Measurements from ENCODE around the gene ATP11A.

ATP11A gene

GRCh38 chr13:112652512-112653070, 37.2 kb upstream of the ATP11A start:
- TF ChIP-seq, protein P1, sequence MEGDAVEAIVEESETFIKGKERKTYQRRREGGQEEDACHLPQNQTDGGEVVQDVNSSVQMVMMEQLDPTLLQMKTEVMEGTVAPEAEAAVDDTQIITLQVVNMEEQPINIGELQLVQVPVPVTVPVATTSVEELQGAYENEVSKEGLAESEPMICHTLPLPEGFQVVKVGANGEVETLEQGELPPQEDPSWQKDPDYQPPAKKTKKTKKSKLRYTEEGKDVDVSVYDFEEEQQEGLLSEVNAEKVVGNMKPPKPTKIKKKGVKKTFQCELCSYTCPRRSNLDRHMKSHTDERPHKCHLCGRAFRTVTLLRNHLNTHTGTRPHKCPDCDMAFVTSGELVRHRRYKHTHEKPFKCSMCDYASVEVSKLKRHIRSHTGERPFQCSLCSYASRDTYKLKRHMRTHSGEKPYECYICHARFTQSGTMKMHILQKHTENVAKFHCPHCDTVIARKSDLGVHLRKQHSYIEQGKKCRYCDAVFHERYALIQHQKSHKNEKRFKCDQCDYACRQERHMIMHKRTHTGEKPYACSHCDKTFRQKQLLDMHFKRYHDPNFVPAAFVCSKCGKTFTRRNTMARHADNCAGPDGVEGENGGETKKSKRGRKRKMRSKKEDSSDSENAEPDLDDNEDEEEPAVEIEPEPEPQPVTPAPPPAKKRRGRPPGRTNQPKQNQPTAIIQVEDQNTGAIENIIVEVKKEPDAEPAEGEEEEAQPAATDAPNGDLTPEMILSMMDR (IDR thresholded peaks at IDR 0.05; ENCODE audit: low read depth, low read length, missing control alignments) = no peak
- Histone ChIP-seq H3K27ac (no peak overlapping the region), H3K36me3 (replicated peaks) (no peaks in the 10 kb centered on the region), H3K27me3 (replicated peaks) (no peaks in the 10 kb centered on the region), H3K4me3 (ENCODE audit: low read depth, low read length) (no peak overlapping the region)
- no peak for DNase-seq
- in situ Hi-C loops (cut with HindIII; ENCODE audit: low pct_ligation_motif_present, low sequenced_read_pairs) = no loop called here

GRCh38 chr13:112653071-112653470, 36.8 kb upstream of the ATP11A start:
- no peak for DNase-seq
- no peaks in the 10 kb centered on the region for H3K27me3 ChIP-seq (replicated peaks)
- no peak overlapping the region for H3K4me3 ChIP-seq (ENCODE audit: low read depth, low read length)
- H3K27ac ChIP-seq = no peak overlapping the region
- in situ Hi-C loops (cut with HindIII; ENCODE audit: low pct_ligation_motif_present, low sequenced_read_pairs) = no loop called here
- TF ChIP-seq, protein P1 (IDR thresholded peaks at IDR 0.05; ENCODE audit: low read depth, low read length, missing control alignments) = no peak
- no peaks in the 10 kb centered on the region for H3K36me3 ChIP-seq (replicated peaks)

- H3K36me3 ChIP-seq (replicated peaks) = no peaks in the 10 kb centered on the region
- TF ChIP-seq, protein P1 (IDR thresholded peaks at IDR 0.05; ENCODE audit: low read depth, low read length, missing control alignments) = no peak
- DNase-seq = no peak
- no peaks in the 10 kb centered on the region for H3K27me3 ChIP-seq (replicated peaks)
- in situ Hi-C loops (cut with HindIII; ENCODE audit: low pct_ligation_motif_present, low sequenced_read_pairs) = no loop called here
- H3K4me3 ChIP-seq (ENCODE audit: low read depth, low read length) = no peak overlapping the region
- no peak overlapping the region for H3K27ac ChIP-seq
Observed at GRCh38 chr13:112655913-112656312, 33.9 kb upstream of the ATP11A start.

DNA sequence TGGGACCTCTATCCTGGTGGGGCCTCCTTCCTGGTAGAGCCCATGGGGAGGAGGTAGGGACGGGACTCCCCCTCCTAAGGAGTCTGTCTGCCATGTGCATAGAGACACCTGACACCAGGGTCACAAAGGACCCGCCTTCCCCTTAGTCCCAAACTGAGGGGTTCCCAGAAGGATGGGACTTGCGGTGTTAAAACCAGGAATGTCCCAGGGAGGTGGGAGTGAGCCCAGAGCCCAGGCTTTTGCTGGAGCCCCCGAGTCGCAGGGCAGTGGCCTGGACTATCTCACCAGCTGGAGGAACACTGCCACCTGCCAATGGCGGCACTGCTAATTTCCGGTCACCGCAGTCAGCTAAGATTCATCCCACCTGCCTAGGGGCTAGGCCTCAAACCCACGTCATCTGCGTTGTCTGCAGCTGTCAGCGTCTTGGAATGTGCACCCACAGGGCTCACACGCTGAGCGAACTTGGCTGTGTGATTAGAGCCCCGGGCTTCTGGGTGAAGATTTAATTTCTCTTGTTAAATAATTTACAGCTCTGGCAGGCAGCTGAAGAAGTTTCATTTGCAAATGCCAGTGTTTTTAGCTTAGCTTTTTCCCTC, 31.9 kb upstream of the ATP11A start:
- Histone ChIP-seq H3K27ac (peak overlapping the region; percentile 37), H3K27me3 (replicated peaks) (no peaks in the 10 kb centered on the region), H3K4me3 (ENCODE audit: low read depth, low read length) (no peak overlapping the region), H3K36me3 (replicated peaks) (no peaks in the 10 kb centered on the region)
- in situ Hi-C loops (cut with HindIII; ENCODE audit: low pct_ligation_motif_present, low sequenced_read_pairs) = no loop called here
- DNase-seq = peak; percentile 83
- TF ChIP-seq, protein P1 (IDR thresholded peaks at IDR 0.05; ENCODE audit: low read depth, low read length, missing control alignments) = no peak

GRCh38 chr13:112658808-112659207, 31.0 kb upstream of the ATP11A start:
- Histone ChIP-seq H3K4me3 (ENCODE audit: low read depth, low read length) (no peak overlapping the region), H3K27ac (peak overlapping the region; percentile 37), H3K27me3 (replicated peaks) (no peaks in the 10 kb centered on the region), H3K36me3 (replicated peaks) (no peaks in the 10 kb centered on the region)
- TF ChIP-seq, protein P1 (IDR thresholded peaks at IDR 0.05; ENCODE audit: low read depth, low read length, missing control alignments) = no peak
- in situ Hi-C loops (cut with HindIII; ENCODE audit: low pct_ligation_motif_present, low sequenced_read_pairs) = no loop called here
- no peak for DNase-seq

DNA sequence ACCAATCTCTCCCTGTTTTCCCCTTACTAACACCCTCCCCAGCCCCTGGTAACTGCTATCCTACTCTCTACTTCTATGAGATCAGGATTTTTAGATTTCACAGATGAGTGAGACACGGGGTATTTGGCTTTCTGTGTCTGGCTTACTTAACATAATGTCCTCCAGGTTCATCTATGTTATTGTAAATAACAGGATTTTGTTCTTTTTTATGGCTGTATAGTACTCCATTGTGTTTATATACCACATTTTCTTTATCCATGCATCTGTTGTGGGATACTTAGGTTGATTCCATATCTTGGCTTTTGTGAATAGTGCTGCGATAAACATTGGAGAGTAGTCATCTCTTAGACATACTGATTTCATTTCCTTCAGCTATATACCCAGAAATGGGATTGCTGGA, 28.5 kb upstream of the ATP11A start:
- Histone ChIP-seq H3K4me3 (ENCODE audit: low read depth, low read length) (no peak overlapping the region), H3K27ac (no peak overlapping the region), H3K36me3 (replicated peaks) (no peaks in the 10 kb centered on the region), H3K27me3 (replicated peaks) (no peaks in the 10 kb centered on the region)
- no peak for DNase-seq
- TF ChIP-seq, protein P1 (IDR thresholded peaks at IDR 0.05; ENCODE audit: low read depth, low read length, missing control alignments) = no peak
- in situ Hi-C loops (cut with HindIII; ENCODE audit: low pct_ligation_motif_present, low sequenced_read_pairs) = no loop called here

Data from brain microvascular endothelial cell (primary cell).